Left ventricle myocardium inferior (tissue), 1 donor: ENCODE results near the gene HDAC9. TPM values are rescaled to one million over a fixed set of nuclear protein-coding genes. Genes with fewer than 3 reads are reported as not detected.

Source experiments
- DNase-seq: peaks from one replicate; pipeline ENCODE4 v3.0.0-alpha.2; 2020
- H3K27ac ChIP-seq: fragments of 200-600 bp; replicated peaks from 2 replicates; pipeline ENCODE4 v1.8.0; 2021
- H3K27me3 ChIP-seq: fragments of 200-600 bp; 2 replicates; pipeline ENCODE4 v1.8.0; 2021; ENCODE audit warnings: low read depth
- H3K36me3 ChIP-seq: fragments of 200-600 bp; 2 replicates; pipeline ENCODE4 v1.8.0; 2021
- H3K4me1 ChIP-seq: fragments of 200-600 bp; 2 replicates; pipeline ENCODE4 v1.8.0; 2021
- H3K4me3 ChIP-seq: fragments of 200-600 bp; 2 replicates; pipeline ENCODE4 v1.8.0; 2021; ENCODE audit warnings: mild to moderate bottlenecking, moderate library complexity
- H3K9me3 ChIP-seq: fragments of 200-600 bp; replicated peaks from 2 replicates; pipeline ENCODE4 v1.8.0; 2021
- intact Hi-C: fragments of 100-400 bp; cut with micrococcal nuclease; formaldehyde crosslinking; loops from one replicate; pipeline ENCODE4 v1.11.0; 2022
- total RNA-seq: library from RNA; stranded (reverse); fragmentation: NEBNext Ultra II Directional; extraction: Animal tissue kit (Norgen Biotek cat#: 25700); gene quantifications from one replicate; pipeline ENCODE4 v1.2.1, GENCODE V29; 2021
- TF ChIP-seq, protein P1 (sequence below): fragments of 200-600 bp; IDR thresholded peaks from 2 replicates; pipeline ENCODE4 v1.8.0; 2021; ENCODE audit warnings: antibody characterized with exemption, mild to moderate bottlenecking, borderline replicate concordance
- donor health status: DM: no; HTN: yes; CAD: no; lungs with severe emphysema.

HDAC9 gene
- total RNA-seq, 1 donor from 2014 or later, result 39.6 TPM

DNA sequence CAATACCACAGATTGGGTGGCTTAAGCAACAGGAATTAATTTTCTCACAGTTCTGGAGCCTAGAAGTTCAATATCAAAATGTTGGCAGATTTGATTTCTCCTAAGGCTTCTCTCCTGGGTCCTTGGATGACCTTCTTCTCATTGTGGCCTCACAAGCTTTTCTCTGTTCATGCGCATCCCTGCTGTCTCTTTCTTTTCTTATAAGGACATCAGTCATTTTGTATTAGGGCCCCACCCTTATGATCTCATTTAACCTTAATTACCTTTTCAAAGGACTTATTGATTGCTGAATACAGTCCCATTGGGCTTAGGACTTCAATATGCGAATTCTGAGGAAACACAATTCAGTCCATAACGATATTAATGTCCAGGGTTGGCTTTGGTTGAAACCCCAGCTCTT lies 285.4 kb downstream of the HDAC9 start:
- no peak for DNase-seq
- no peaks in the 10 kb centered on the region for H3K36me3 ChIP-seq
- H3K27me3 ChIP-seq, result no peaks in the 10 kb centered on the region
- no peaks in the 10 kb centered on the region for H3K9me3 ChIP-seq
- intact Hi-C loops, result no loop called here
- TF ChIP-seq, protein P1, sequence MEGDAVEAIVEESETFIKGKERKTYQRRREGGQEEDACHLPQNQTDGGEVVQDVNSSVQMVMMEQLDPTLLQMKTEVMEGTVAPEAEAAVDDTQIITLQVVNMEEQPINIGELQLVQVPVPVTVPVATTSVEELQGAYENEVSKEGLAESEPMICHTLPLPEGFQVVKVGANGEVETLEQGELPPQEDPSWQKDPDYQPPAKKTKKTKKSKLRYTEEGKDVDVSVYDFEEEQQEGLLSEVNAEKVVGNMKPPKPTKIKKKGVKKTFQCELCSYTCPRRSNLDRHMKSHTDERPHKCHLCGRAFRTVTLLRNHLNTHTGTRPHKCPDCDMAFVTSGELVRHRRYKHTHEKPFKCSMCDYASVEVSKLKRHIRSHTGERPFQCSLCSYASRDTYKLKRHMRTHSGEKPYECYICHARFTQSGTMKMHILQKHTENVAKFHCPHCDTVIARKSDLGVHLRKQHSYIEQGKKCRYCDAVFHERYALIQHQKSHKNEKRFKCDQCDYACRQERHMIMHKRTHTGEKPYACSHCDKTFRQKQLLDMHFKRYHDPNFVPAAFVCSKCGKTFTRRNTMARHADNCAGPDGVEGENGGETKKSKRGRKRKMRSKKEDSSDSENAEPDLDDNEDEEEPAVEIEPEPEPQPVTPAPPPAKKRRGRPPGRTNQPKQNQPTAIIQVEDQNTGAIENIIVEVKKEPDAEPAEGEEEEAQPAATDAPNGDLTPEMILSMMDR, result no peak
- no peak overlapping the region for H3K27ac ChIP-seq
- H3K4me3 ChIP-seq, result no peak overlapping the region
- no peaks in the 10 kb centered on the region for H3K4me1 ChIP-seq

- Histone ChIP-seq H3K36me3 (no peaks in the 10 kb centered on the region), H3K27me3 (no peaks in the 10 kb centered on the region), H3K4me1 (no peaks in the 10 kb centered on the region), H3K4me3 (no peak overlapping the region), H3K9me3 (no peaks in the 10 kb centered on the region), H3K27ac (no peak overlapping the region)
- DNase-seq, result no peak
- TF ChIP-seq, protein P1, result no peak
- intact Hi-C loops, result no loop called here
Observed at GRCh38 chr7:18786196-18786727, 290.7 kb downstream of the HDAC9 start.

DNA sequence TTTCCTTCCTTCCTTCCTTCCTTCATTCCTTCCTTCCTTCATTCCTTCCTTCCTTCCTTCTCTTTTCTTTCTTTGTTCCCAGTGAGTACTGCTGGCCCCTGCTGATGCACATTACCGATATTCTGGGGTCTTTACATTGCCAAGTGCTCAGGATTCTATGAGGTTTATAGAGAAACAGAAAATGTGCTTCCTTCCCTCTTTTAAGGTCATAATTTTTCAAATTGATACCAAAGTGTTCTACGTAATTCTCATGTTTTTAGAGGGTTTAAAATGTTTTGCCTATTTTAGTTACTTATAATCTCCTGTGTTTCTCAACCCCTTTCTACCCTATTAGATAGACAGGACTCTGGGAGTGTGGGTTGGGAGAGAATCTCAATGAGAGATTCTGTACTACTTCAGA lies 291.2 kb downstream of the HDAC9 start:
- intact Hi-C loops, result no loop called here

GRCh38 chr7:18788026-18788425 lies 292.5 kb downstream of the HDAC9 start:
- DNase-seq, result no peak

More for the DNA sequence above, 291.2 kb downstream of the HDAC9 start:
- Histone ChIP-seq H3K27me3 (no peaks in the 10 kb centered on the region), H3K36me3 (no peaks in the 10 kb centered on the region), H3K9me3 (no peaks in the 10 kb centered on the region), H3K4me1 (no peaks in the 10 kb centered on the region), H3K27ac (no peak overlapping the region), H3K4me3 (no peak overlapping the region)
- TF ChIP-seq, protein P1, result no peak
- DNase-seq, result no peak

DNA sequence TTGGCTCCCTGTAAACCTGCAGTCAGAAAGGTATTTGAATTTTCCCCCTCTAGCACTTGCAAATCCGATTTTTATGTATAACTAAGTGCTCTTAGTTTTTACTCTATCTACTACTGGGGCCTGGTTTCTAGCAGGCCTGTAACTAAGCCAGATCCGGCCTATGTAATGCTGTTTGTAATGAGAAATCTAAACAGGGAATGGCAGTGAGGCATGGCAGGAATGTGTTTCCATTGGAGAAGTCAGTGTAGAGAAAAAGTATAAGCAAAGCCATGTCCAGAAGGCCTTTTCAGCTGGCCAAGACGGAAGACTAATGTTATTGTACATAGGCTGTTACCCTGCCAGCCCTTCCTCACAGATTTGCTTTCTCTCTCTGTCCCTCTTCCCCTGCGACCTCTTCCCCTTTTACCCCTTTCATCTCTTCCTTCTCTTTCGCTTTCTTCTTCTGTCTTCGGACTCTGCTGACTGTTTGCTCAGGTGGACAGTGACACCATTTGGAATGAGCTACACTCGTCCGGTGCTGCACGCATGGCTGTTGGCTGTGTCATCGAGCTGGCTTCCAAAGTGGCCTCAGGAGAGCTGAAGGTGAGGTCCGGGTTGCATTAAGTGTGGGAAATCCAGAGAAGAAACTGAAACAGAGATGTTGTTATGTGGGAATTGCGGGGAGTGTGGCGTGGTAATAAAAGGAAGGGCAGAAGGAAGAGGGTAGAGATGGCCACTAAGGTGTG lies 297.5 kb downstream of the HDAC9 start:
- intact Hi-C loops, result no loop called here
- H3K9me3 ChIP-seq, result no peaks in the 10 kb centered on the region
- TF ChIP-seq, protein P1, result no peak
- H3K4me3 ChIP-seq, result no peak overlapping the region
- no peaks in the 10 kb centered on the region for H3K36me3 ChIP-seq
- DNase-seq, result no peak
- no peaks in the 10 kb centered on the region for H3K27me3 ChIP-seq
- no peaks in the 10 kb centered on the region for H3K4me1 ChIP-seq
- H3K27ac ChIP-seq, result no peak overlapping the region

More at GRCh38 chr7:18788026-18788425, 292.5 kb downstream of the HDAC9 start:
- no peak overlapping the region for H3K4me3 ChIP-seq
- intact Hi-C loops, result no loop called here
- H3K36me3 ChIP-seq, result no peaks in the 10 kb centered on the region
- no peak overlapping the region for H3K27ac ChIP-seq
- TF ChIP-seq, protein P1, result no peak
- H3K4me1 ChIP-seq, result no peaks in the 10 kb centered on the region
- H3K27me3 ChIP-seq, result no peaks in the 10 kb centered on the region
- H3K9me3 ChIP-seq, result no peaks in the 10 kb centered on the region
